Neural progenitor cell (in vitro differentiated cells): ENCODE data around the gene OMP.

Source experiments
- CTCF ChIP-seq: fragments of 200-600 bp; sonication (generic); IDR thresholded peaks from 2 replicates; pipeline ENCODE4 v1.5.1; 2017; ENCODE audit warnings: antibody characterized with exemption, mild to moderate bottlenecking
- EZH2 ChIP-seq: fragments of 200-600 bp; sonication (generic); IDR thresholded peaks from 2 replicates; pipeline ENCODE4 v1.6.1; 2017; ENCODE audit warnings: antibody characterized with exemption, mild to moderate bottlenecking, moderate library complexity

GRCh38 chr11:77129842-77130756 is 27.5 kb downstream of the OMP start:
- TF ChIP-seq CTCF (no peak), EZH2 (no peak)
